ENCODE data around the gene HSPA9.

GRCh38 chr5:138610918-138611677 is 35.9 kb upstream of the HSPA9 start:
- TF ChIP-seq, protein P1, sequence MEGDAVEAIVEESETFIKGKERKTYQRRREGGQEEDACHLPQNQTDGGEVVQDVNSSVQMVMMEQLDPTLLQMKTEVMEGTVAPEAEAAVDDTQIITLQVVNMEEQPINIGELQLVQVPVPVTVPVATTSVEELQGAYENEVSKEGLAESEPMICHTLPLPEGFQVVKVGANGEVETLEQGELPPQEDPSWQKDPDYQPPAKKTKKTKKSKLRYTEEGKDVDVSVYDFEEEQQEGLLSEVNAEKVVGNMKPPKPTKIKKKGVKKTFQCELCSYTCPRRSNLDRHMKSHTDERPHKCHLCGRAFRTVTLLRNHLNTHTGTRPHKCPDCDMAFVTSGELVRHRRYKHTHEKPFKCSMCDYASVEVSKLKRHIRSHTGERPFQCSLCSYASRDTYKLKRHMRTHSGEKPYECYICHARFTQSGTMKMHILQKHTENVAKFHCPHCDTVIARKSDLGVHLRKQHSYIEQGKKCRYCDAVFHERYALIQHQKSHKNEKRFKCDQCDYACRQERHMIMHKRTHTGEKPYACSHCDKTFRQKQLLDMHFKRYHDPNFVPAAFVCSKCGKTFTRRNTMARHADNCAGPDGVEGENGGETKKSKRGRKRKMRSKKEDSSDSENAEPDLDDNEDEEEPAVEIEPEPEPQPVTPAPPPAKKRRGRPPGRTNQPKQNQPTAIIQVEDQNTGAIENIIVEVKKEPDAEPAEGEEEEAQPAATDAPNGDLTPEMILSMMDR (IDR thresholded peaks at IDR 0.05) = no peak
- TF ChIP-seq EP300 (IDR thresholded peaks at IDR 0.05) = no peak
- TF ChIP-seq POLR2A (IDR thresholded peaks at IDR 0.05) = no peak

Data from sigmoid colon (tissue), 4 donors.